Right lobe of liver (tissue), 4 donors: ENCODE results near the gene MARCHF10.

Experiments
- CTCF ChIP-seq, 4 donors: fragments of 200-600 bp in 3 of 4; fragments of 450-650 bp in 1 of 4; IDR thresholded peaks; one replicate each; pipeline versions ENCODE4 v1.5.1 to v1.8.0; 2016 to 2022; ENCODE audit warnings: antibody characterized with exemption in 4 of 4, mild to moderate bottlenecking in 2 of 4
- POLR2A ChIP-seq: fragments of 450-650 bp; IDR thresholded peaks from one replicate; pipeline ENCODE4 v1.6.1; 2017; ENCODE audit warnings: antibody characterized with exemption, mild to moderate bottlenecking
- donor health status: DM: no; HTN: no; CAD: no.
- donor health status: DM: no; HTN: no; CAD: no.
- donor health status: DM: no; HTN: yes; CAD: no.

- TF ChIP-seq CTCF (IDR thresholded peaks at IDR 0.05) (no peak), POLR2A (no peak)
Observed at GRCh38 chr17:62666061-62666800, 141.9 kb downstream of the MARCHF10 start.
